ENCODE results near the gene PKP1. TPM values are rescaled to one million over a fixed set of nuclear protein-coding genes. Genes with fewer than 3 reads are reported as not detected.

PKP1 gene
- total and polyA plus RNA-seq, 2 of the 4 experiments (the other 2 are of a cell fraction): 0.18 to 0.36 TPM

DNA sequence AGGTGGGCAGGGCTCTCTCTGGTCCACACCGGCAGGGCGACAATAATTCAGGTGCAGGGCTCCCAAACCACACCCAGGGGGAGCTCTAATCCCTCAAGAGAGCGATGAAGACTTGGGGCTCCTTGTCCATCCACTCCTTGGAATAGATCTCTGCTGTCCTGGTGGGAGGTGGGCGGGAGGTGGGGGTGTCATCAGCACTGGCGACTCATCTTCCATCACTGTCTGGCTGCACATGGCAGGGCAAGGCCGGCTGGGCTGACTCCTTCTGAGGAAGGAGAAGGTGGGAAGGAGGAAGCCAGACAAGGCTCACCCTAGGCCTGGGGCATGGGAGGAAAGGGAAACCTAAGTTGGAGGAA lies 64.9 kb downstream of the PKP1 start:
- Histone ChIP-seq H3K27me3 (ENCODE audit: control insufficient read depth, insufficient read depth, low read length) (peaks cover 53% of the 10 kb centered on the region), H4K5ac (ENCODE audit: low read depth, low read length) (no peak overlapping the region), H3K56ac (ENCODE audit: extremely low read depth, insufficient read depth, low read length) (no peak overlapping the region), H3K14ac (replicated peaks; ENCODE audit: low read depth, low read length) (no peak overlapping the region), H3K9me1 (ENCODE audit: insufficient read depth, low read length) (no peaks in the 10 kb centered on the region), H4K91ac (ENCODE audit: insufficient read depth, low read depth, low read length) (no peak overlapping the region), H2AFZ (replicated peaks; ENCODE audit: low read length, poor library complexity) (peak overlapping the region; percentile 76), H2BK5ac (ENCODE audit: low read depth, low read length, poor library complexity, severe bottlenecking) (no peak overlapping the region), H2BK120ac (ENCODE audit: low read depth, low read length) (no peak overlapping the region), H3K79me1 (ENCODE audit: low read depth in 1 of 2, low read length in 2 of 2) (no peaks in the 10 kb centered on the region), H3K4me2 (ENCODE audit: low read depth, low read length) (no peak overlapping the region), H3K4me3 (ENCODE audit: insufficient read depth, low read depth, low read length) (no peak overlapping the region), H3K23ac (ENCODE audit: low read depth, low read length) (no peak overlapping the region), H3K4ac (ENCODE audit: low read depth, low read length) (no peak overlapping the region), H4K20me1 (ENCODE audit: insufficient read depth, low read length) (no peaks in the 10 kb centered on the region), H3K18ac (ENCODE audit: low read depth, low read length) (no peak overlapping the region), H2AK5ac (ENCODE audit: low read depth, low read length) (no peak overlapping the region), H3K4me1 (ENCODE audit: control insufficient read depth, insufficient read depth, low read length) (no peaks in the 10 kb centered on the region), H3K9ac (ENCODE audit: low read depth, low read length) (no peak overlapping the region), H2AK9ac (replicated peaks; ENCODE audit: low read depth, low read length, poor library complexity) (no peak overlapping the region), H4K8ac (ENCODE audit: low read depth in 2 of 2, low read length in 2 of 2) (no peak overlapping the region), H2BK15ac (ENCODE audit: low read depth, low read length) (no peak overlapping the region), H3K27ac (ENCODE audit: insufficient read depth, low read length) (no peak overlapping the region), H3K36me3 (ENCODE audit: control insufficient read depth, insufficient read depth, low read length) (no peaks in the 10 kb centered on the region), H3K9me3 (ENCODE audit: control insufficient read depth, insufficient read depth, low read length) (no peaks in the 10 kb centered on the region; the same call in 1 of the 2 replicates), H2BK20ac (ENCODE audit: low read depth, low read length) (no peak overlapping the region)
- ChIA-PET CTCF (interaction anchor here (0.7 to 2.6 kb wide), 7 partner anchors 13 to 165 kb away, joined by 3 to 8 read pairs (median 3); no protein-coding TSS in a partner anchor), POLR2A (ENCODE audit: unreplicated experiment) (no interaction called here)
- DNase-seq (peak; percentile 63), ATAC-seq (ENCODE audit: low read depth) (peak; percentile 91)
- BruUV-seq (replicated peaks): no TSS peak
- in situ Hi-C loops (cut with MboI; ENCODE audit: low sequenced_read_pairs) (no loop called here), intact Hi-C loops (cut with micrococcal nuclease) (loop anchor here (1.0 to 2.0 kb wide), 2 partner anchors 60 to 165 kb away; no protein-coding TSS in a partner anchor), dilution Hi-C loops (cut with HindIII; ENCODE audit: low sequenced_read_pairs, unreplicated experiment) (no loop called here)
- TF ChIP-seq, protein P1, sequence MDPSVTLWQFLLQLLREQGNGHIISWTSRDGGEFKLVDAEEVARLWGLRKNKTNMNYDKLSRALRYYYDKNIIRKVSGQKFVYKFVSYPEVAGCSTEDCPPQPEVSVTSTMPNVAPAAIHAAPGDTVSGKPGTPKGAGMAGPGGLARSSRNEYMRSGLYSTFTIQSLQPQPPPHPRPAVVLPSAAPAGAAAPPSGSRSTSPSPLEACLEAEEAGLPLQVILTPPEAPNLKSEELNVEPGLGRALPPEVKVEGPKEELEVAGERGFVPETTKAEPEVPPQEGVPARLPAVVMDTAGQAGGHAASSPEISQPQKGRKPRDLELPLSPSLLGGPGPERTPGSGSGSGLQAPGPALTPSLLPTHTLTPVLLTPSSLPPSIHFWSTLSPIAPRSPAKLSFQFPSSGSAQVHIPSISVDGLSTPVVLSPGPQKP (IDR thresholded peaks at IDR 0.05; ENCODE audit: borderline replicate concordance, low read depth, low read length): no peak
- peak; percentile 66 for TF ChIP-seq SMC3 (IDR thresholded peaks at IDR 0.05; ENCODE audit: low read depth, low read length)
- TF ChIP-seq, protein P2, sequence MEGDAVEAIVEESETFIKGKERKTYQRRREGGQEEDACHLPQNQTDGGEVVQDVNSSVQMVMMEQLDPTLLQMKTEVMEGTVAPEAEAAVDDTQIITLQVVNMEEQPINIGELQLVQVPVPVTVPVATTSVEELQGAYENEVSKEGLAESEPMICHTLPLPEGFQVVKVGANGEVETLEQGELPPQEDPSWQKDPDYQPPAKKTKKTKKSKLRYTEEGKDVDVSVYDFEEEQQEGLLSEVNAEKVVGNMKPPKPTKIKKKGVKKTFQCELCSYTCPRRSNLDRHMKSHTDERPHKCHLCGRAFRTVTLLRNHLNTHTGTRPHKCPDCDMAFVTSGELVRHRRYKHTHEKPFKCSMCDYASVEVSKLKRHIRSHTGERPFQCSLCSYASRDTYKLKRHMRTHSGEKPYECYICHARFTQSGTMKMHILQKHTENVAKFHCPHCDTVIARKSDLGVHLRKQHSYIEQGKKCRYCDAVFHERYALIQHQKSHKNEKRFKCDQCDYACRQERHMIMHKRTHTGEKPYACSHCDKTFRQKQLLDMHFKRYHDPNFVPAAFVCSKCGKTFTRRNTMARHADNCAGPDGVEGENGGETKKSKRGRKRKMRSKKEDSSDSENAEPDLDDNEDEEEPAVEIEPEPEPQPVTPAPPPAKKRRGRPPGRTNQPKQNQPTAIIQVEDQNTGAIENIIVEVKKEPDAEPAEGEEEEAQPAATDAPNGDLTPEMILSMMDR (conservative IDR thresholded peaks at IDR 0.05; ENCODE audit: low read depth, low read length): peak; percentile 82
- TF ChIP-seq RAD21 (IDR thresholded peaks at IDR 0.05; ENCODE audit: low read length): peak; percentile 82
- WGBS, 2 experiments (ENCODE audit: extremely low coverage in 2 of 2, insufficient read length in 1 of 2): no CpG with 5 or more reads among the region's 6 CpGs

Data from IMR-90 (cell line).